ENCODE measurements around the gene AMMECR1L. TPM values are rescaled to one million over a fixed set of nuclear protein-coding genes. Genes with fewer than 3 reads are reported as not detected.
"Not testable (repeated sequence)": the region's sequence is repeated elsewhere in the genome, so short reads cannot be mapped to it uniquely, and the experiment has no call there.

The AMMECR1L gene
- total RNA-seq, 1 donor from 2014 or later, result 15.2 TPM

DNA sequence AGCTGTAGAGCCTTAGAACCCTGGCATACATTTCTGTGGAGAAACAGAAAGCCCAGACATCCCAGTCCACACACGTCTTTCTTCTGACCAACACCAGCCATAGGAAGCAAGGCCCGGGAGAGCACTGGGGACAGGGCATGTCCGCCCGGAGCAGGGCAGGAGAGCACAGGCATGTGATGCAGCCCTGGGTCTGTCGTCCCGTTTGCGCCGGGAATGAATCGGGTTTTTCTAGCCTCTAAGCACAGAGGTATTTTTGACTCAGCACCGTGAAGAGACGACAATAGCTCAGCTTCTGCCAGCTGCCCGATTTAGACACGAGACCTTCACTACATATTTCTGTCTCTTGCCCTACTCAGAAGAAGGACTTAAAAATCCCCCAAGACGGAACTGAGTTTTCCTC lies 7.3 kb upstream of the AMMECR1L start:
- TF ChIP-seq, protein P1, sequence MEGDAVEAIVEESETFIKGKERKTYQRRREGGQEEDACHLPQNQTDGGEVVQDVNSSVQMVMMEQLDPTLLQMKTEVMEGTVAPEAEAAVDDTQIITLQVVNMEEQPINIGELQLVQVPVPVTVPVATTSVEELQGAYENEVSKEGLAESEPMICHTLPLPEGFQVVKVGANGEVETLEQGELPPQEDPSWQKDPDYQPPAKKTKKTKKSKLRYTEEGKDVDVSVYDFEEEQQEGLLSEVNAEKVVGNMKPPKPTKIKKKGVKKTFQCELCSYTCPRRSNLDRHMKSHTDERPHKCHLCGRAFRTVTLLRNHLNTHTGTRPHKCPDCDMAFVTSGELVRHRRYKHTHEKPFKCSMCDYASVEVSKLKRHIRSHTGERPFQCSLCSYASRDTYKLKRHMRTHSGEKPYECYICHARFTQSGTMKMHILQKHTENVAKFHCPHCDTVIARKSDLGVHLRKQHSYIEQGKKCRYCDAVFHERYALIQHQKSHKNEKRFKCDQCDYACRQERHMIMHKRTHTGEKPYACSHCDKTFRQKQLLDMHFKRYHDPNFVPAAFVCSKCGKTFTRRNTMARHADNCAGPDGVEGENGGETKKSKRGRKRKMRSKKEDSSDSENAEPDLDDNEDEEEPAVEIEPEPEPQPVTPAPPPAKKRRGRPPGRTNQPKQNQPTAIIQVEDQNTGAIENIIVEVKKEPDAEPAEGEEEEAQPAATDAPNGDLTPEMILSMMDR (IDR thresholded peaks at IDR 0.05), result no peak
- TF ChIP-seq POLR2AphosphoS5 (IDR thresholded peaks at IDR 0.05; ENCODE audit: insufficient read depth in 1 of 2, low read depth in 1 of 2) (no peak), POLR2A (IDR thresholded peaks at IDR 0.05) (no peak)
- Histone ChIP-seq H3K36me3 (no peaks in the 10 kb centered on the region), H3K9me3 (no peaks in the 10 kb centered on the region), H3K27ac (no peak overlapping the region), H3K27me3 (no peaks in the 10 kb centered on the region), H3K4me3 (no peak overlapping the region), H3K4me1 (peaks cover under 1% of the 10 kb centered on the region)
- DNase-seq (ENCODE audit: extremely low spot score in 2 of 2), result no peak
- intact Hi-C loops (cut with DNase I), result no loop called here

DNA sequence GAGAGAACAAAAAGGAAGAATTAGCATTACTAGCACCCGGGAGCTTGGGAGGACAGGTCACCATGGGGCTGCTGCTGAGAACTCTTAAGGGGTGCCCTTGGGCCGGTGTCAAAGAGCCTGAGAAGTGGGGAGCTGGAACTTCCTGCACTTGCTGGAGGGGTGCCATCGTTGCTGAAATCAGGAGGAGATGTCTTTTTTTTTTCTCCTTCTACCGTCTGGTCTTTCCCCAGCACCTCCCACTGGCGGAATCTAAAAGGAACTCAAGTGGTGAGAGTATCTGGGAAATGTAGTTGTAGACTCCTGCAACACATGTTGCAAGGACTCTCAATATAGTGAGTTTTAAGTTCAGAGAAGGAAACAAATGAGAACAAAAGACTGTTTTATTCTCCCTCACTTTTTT lies 6.1 kb upstream of the AMMECR1L start:
- Histone ChIP-seq H3K27me3 (no peaks in the 10 kb centered on the region), H3K4me3 (no peak overlapping the region), H3K27ac (no peak overlapping the region), H3K9me3 (no peaks in the 10 kb centered on the region), H3K4me1 (peaks cover 12% of the 10 kb centered on the region), H3K36me3 (no peaks in the 10 kb centered on the region)
- intact Hi-C loops (cut with DNase I), result no loop called here
- DNase-seq (ENCODE audit: extremely low spot score in 2 of 2), result no peak
- TF ChIP-seq POLR2AphosphoS5 (IDR thresholded peaks at IDR 0.05; ENCODE audit: insufficient read depth in 1 of 2, low read depth in 1 of 2) (no peak), POLR2A (IDR thresholded peaks at IDR 0.05) (no peak)

DNA sequence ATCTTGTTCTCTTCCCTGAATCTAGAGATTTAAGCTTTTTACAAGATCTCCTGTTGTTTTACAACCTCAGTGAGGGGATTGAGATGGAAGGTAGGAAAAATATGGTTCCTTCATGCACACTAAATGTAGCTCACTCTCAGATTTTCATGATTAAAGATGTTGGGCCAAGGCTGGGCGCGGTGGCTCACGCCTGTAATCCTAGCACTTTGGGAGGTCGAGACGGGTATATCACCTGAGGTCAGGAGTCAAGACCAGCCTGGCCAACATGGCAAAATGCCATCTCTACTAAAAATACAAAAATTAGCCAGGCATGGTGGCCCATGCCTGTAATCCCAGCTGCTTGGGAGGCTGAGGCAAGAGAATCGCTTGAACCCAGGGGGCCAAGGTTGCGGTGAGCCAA lies 5.0 kb upstream of the AMMECR1L start:
- DNase-seq (ENCODE audit: extremely low spot score in 2 of 2); H3K4me3 ChIP-seq; H3K9me3 ChIP-seq; intact Hi-C loops (cut with DNase I); H3K36me3 ChIP-seq; H3K27me3 ChIP-seq; H3K27ac ChIP-seq: not testable (repeated sequence)
- H3K4me1 ChIP-seq, result peaks cover 12% of the 10 kb centered on the region

DNA sequence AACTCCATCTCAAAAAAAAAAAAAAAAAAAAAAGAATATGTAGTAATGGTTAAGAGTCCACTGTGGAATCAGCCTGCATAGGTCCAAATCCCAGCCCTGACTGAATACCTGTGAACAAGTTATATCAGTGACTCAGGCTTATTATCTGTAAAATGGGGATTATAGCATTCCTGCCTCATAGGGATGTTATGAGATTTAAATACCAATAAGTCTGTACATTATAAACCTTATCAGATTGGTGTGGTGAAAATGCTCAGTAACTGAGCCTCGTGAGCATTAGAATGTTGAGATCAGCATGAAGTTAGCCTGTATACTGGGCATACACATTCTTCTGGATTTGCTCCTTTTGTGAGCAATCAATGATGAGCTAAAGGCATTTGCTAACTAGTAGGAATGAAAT lies 3.0 kb upstream of the AMMECR1L start:
- Histone ChIP-seq H3K36me3 (no peaks in the 10 kb centered on the region), H3K9me3 (no peaks in the 10 kb centered on the region), H3K27ac (no peak overlapping the region), H3K4me1 (peaks cover 23% of the 10 kb centered on the region), H3K4me3 (no peak overlapping the region), H3K27me3 (no peaks in the 10 kb centered on the region)
- TF ChIP-seq POLR2AphosphoS5 (IDR thresholded peaks at IDR 0.05; ENCODE audit: insufficient read depth in 1 of 2, low read depth in 1 of 2), result no peak
- TF ChIP-seq, protein P1 (IDR thresholded peaks at IDR 0.05), result no peak
- no peak for TF ChIP-seq POLR2A (IDR thresholded peaks at IDR 0.05)
- intact Hi-C loops (cut with DNase I), result no loop called here
- no peak for DNase-seq (ENCODE audit: extremely low spot score in 2 of 2)

DNA sequence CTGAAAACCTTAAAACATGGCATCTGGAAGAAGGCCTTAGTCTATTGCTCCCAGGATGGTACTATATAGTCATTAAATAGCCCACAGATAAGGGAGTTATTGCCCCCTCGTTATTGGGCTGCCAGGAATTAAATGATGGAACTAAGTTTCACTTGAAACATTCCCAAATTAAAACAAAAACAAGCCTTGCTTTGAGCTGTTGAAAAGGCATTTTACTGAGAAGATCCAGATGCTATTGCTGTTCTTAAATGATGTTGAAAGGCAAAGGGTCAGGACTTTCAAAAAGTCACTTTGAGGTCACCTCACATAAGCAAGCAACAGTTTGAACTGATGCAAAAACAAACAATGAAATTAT lies 2.0 kb upstream of the AMMECR1L start:
- Histone ChIP-seq H3K9me3 (no peaks in the 10 kb centered on the region), H3K27me3 (no peaks in the 10 kb centered on the region), H3K27ac (peak overlapping the region; percentile 88), H3K4me1 (peaks cover 31% of the 10 kb centered on the region), H3K36me3 (peaks cover 0 to 7% of the 10 kb centered on the region in 2 donors), H3K4me3 (no peak overlapping the region)
- no peak for DNase-seq (ENCODE audit: extremely low spot score in 2 of 2)
- TF ChIP-seq, protein P1 (IDR thresholded peaks at IDR 0.05), result no peak
- no peak for TF ChIP-seq POLR2AphosphoS5 (IDR thresholded peaks at IDR 0.05; ENCODE audit: insufficient read depth in 1 of 2, low read depth in 1 of 2)
- no peak for TF ChIP-seq POLR2A (IDR thresholded peaks at IDR 0.05)
- intact Hi-C loops (cut with DNase I), result no loop called here

DNA sequence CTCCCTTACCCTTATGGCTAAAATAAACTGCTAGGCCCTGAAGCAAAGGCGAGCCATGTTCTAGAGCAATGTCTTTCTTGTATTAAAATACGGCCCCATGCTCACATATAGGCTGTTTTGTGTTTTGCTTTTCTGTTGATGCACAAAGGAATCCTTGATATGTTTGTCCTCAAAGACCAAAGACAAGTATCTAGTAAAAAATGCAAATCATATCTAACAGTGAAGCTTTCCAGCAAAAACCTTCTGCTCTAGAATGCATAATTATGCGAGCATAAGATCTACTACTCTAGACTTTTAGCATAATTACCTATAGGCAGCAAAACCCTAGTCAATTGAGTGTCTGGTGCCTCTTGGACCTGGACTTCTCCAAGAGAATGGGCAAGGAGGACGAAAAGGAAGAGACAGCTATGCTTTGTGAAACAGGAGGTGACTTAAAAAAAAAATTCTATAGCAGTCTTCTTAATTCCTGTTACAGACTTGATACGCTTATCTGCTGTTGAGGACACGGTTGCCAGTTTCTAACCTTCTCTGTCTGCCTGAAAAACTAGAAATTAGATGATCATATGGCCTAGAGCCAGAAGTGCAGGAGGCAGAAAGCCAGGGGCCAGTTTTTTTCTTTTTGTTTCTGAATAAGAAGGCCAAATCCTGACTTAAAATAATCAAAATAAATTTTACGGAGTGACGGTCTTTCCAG lies 1.5 kb upstream of the AMMECR1L start:
- peaks cover 0 to 7% of the 10 kb centered on the region in 2 donors for H3K36me3 ChIP-seq
- H3K9me3 ChIP-seq, result no peaks in the 10 kb centered on the region
- no peak for DNase-seq (ENCODE audit: extremely low spot score in 2 of 2)
- peak overlapping the region; percentile 88 for H3K27ac ChIP-seq
- H3K27me3 ChIP-seq, result no peaks in the 10 kb centered on the region
- peak overlapping the region; percentile 62 to 67 for H3K4me3 ChIP-seq
- H3K4me1 ChIP-seq, result peaks cover 35% of the 10 kb centered on the region
- intact Hi-C loops (cut with DNase I), result no loop called here
- TF ChIP-seq POLR2AphosphoS5 (IDR thresholded peaks at IDR 0.05; ENCODE audit: insufficient read depth in 1 of 2, low read depth in 1 of 2) (no peak), POLR2A (IDR thresholded peaks at IDR 0.05) (no peak)
- TF ChIP-seq, protein P1 (IDR thresholded peaks at IDR 0.05), result no peak
